Mesenchymal stem cell (in vitro differentiated cells and primary cell): ENCODE results near the gene EPHB4.
A peak's percentile ranks its signal among the peaks of the same experiment; 100 is the strongest.

Experiments used
- DNase-seq: peaks from one replicate; pipeline ENCODE4 v3.0.0-alpha.2; 2013
- H2AFZ ChIP-seq: one replicate; pipeline ENCODE4 v1.6.1; 2013; ENCODE audit warnings: low read depth, mild to moderate bottlenecking, control low read depth, inconsistent platforms, low read length, moderate library complexity
- H2AK5ac ChIP-seq: 2 replicates; pipeline ENCODE4 v1.6.1; 2013; ENCODE audit warnings: low read length, moderate library complexity, mild to moderate bottlenecking, inconsistent platforms; ENCODE audit not compliant: severe bottlenecking
- H2BK120ac ChIP-seq: one replicate; pipeline ENCODE4 v1.6.1; 2013; ENCODE audit warnings: low read depth, mild to moderate bottlenecking, inconsistent platforms, low read length, moderate library complexity
- H2BK12ac ChIP-seq, 2 experiments: one replicate each; pipeline ENCODE4 v1.6.1; 2013; ENCODE audit warnings: inconsistent platforms in 2 of 2, low read length in 2 of 2, mild to moderate bottlenecking in 2 of 2, moderate library complexity in 2 of 2, control low read depth in 1 of 2
- H2BK15ac ChIP-seq: one replicate; pipeline ENCODE4 v1.6.1; 2013; ENCODE audit warnings: mild to moderate bottlenecking, low read depth, inconsistent platforms; ENCODE audit not compliant: poor library complexity, severe bottlenecking
- H2BK5ac ChIP-seq: 2 replicates; pipeline ENCODE4 v1.6.1; 2013; ENCODE audit warnings: low read depth, mild to moderate bottlenecking, low read length, control low read depth, inconsistent platforms; ENCODE audit not compliant: poor library complexity, severe bottlenecking
- H3K14ac ChIP-seq, 2 experiments: one replicate each; pipeline ENCODE4 v1.6.1; 2013; ENCODE audit warnings: inconsistent platforms in 2 of 2, low read length in 2 of 2, control low read depth in 1 of 2, mild to moderate bottlenecking in 1 of 2, moderate library complexity in 1 of 2
- H3K18ac ChIP-seq, 2 experiments: one replicate each; pipeline ENCODE4 v1.6.1; 2013; ENCODE audit warnings: inconsistent platforms in 2 of 2, low read length in 2 of 2, control low read depth in 1 of 2, low read depth in 1 of 2, mild to moderate bottlenecking in 1 of 2
- H3K23ac ChIP-seq, 2 experiments: one replicate each; pipeline ENCODE4 v1.6.1; 2013; ENCODE audit warnings: inconsistent platforms in 2 of 2, low read length in 2 of 2, mild to moderate bottlenecking in 2 of 2, moderate library complexity in 2 of 2, control low read depth in 1 of 2
- H3K27ac ChIP-seq: 2 replicates; pipeline ENCODE4 v1.5.1; 2013; ENCODE audit warnings: mild to moderate bottlenecking, moderate library complexity, low read length, control low read depth, inconsistent platforms; ENCODE audit not compliant: poor library complexity, severe bottlenecking
- H3K27me3 ChIP-seq, 2 experiments: 2 replicates each; pipeline versions ENCODE4 v1.6.1 to v1.7.0; 2013; ENCODE audit warnings: low read length in 2 of 2, mild to moderate bottlenecking in 2 of 2, moderate library complexity in 2 of 2, control low read depth in 1 of 2, inconsistent platforms in 1 of 2; ENCODE audit not compliant: control insufficient read depth in 1 of 2, insufficient read depth in 1 of 2
- H3K36me3 ChIP-seq, 2 experiments: 2 replicates each; pipeline versions ENCODE4 v1.6.1 to v1.7.0; 2013; ENCODE audit warnings: low read length in 2 of 2, control low read depth in 1 of 2, inconsistent platforms in 1 of 2, low read depth in 1 of 2, mild to moderate bottlenecking in 1 of 2; ENCODE audit not compliant: insufficient read depth in 2 of 2, control insufficient read depth in 1 of 2
- H3K4ac ChIP-seq, 2 experiments: one replicate each; pipeline ENCODE4 v1.6.1; 2013; ENCODE audit warnings: inconsistent platforms in 2 of 2, low read length in 2 of 2, mild to moderate bottlenecking in 2 of 2, moderate library complexity in 2 of 2, control low read depth in 1 of 2, low read depth in 1 of 2
- H3K4me1 ChIP-seq: 2 replicates; pipeline ENCODE4 v1.6.1; 2013; ENCODE audit warnings: low read depth, low read length, control low read depth; ENCODE audit not compliant: control insufficient read depth, insufficient read depth
- H3K4me2 ChIP-seq: 2 replicates; pipeline ENCODE4 v1.6.1; 2013; ENCODE audit warnings: low read length, mild to moderate bottlenecking, inconsistent platforms; ENCODE audit not compliant: poor library complexity, severe bottlenecking
- H3K4me3 ChIP-seq, 2 experiments: 2 replicates each; pipeline versions ENCODE4 v1.5.1 to v1.7.0; 2013; ENCODE audit warnings: low read length in 2 of 2, mild to moderate bottlenecking in 2 of 2, control low read depth in 1 of 2, low read depth in 1 of 2; ENCODE audit not compliant: insufficient read depth in 1 of 2
- H3K79me1 ChIP-seq: replicated peaks from 2 replicates; pipeline ENCODE4 v1.6.1; 2013; ENCODE audit warnings: mild to moderate bottlenecking, control low read depth, low read length, inconsistent platforms; ENCODE audit not compliant: poor library complexity, severe bottlenecking
- H3K9ac ChIP-seq: 2 replicates; pipeline ENCODE4 v1.7.0; 2013; ENCODE audit warnings: mild to moderate bottlenecking, low read length, moderate library complexity
- H3K9me3 ChIP-seq: 2 replicates; pipeline ENCODE4 v1.7.0; 2013; ENCODE audit warnings: mild to moderate bottlenecking, low read length; ENCODE audit not compliant: control insufficient read depth
- H4K8ac ChIP-seq: one replicate; pipeline ENCODE4 v1.6.1; 2013; ENCODE audit warnings: inconsistent platforms, mild to moderate bottlenecking, low read length, moderate library complexity
- H4K91ac ChIP-seq: one replicate; pipeline ENCODE4 v1.6.1; 2013; ENCODE audit warnings: mild to moderate bottlenecking, low read length, inconsistent platforms
- WGBS: methylation state at CpG from one replicate; pipeline ENCODE4 v1.1.7; 2013; ENCODE audit warnings: mixed read lengths; 5-methylcytosine and 5-hydroxymethylcytosine counted together

The EPHB4 gene

GRCh38 chr7:100794741-100795140, 32.6 kb downstream of the EPHB4 start:
- Histone ChIP-seq H3K79me1 (no peaks in the 10 kb centered on the region), H3K14ac (no peak overlapping the region), H2AFZ (no peak overlapping the region), H2BK15ac (peak overlapping the region; percentile 77), H4K8ac (peak overlapping the region; percentile 90), H3K9me3 (no peaks in the 10 kb centered on the region), H3K36me3 (no peaks in the 10 kb centered on the region), H3K27ac (no peak overlapping the region), H3K23ac (no peak overlapping the region), H3K4me3 (no peak overlapping the region), H2BK5ac (no peak overlapping the region), H2BK120ac (peak overlapping the region; percentile 52), H3K4ac (no peak overlapping the region), H3K4me2 (no peak overlapping the region), H3K27me3 (peaks cover 0 to 44% of the 10 kb centered on the region in 2 experiments), H3K4me1 (peaks cover 22% of the 10 kb centered on the region), H4K91ac (peak overlapping the region; percentile 87), H2BK12ac (peak overlapping the region in 1 of 2 experiments; percentile 33), H3K18ac (peak overlapping the region; percentile 18 to 76), H3K9ac (no peak overlapping the region), H2AK5ac (no peak overlapping the region)
- 47% methylated on average over 3 of the region's 3 CpGs for WGBS
- no peak for DNase-seq

GRCh38 chr7:100793806-100794660, 33.3 kb downstream of the EPHB4 start:
- Histone ChIP-seq H2BK12ac (no peak overlapping the region), H3K9ac (no peak overlapping the region), H3K79me1 (no peaks in the 10 kb centered on the region)

GRCh38 chr7:100791881-100792666, 35.2 kb downstream of the EPHB4 start:
- 90% methylated on average over 26 of the region's 26 CpGs for WGBS
- Histone ChIP-seq H3K4ac (no peak overlapping the region), H2AK5ac (no peak overlapping the region), H3K18ac (no peak overlapping the region), H3K4me3 (no peak overlapping the region), H3K4me1 (peaks cover 20% of the 10 kb centered on the region), H2BK12ac (no peak overlapping the region), H3K27me3 (peaks cover 0 to 53% of the 10 kb centered on the region in 2 experiments), H4K8ac (no peak overlapping the region), H3K9ac (no peak overlapping the region), H3K4me2 (no peak overlapping the region), H4K91ac (no peak overlapping the region), H3K23ac (no peak overlapping the region), H3K27ac (no peak overlapping the region), H2BK120ac (no peak overlapping the region), H3K14ac (no peak overlapping the region), H3K36me3 (no peaks in the 10 kb centered on the region), H3K9me3 (no peaks in the 10 kb centered on the region), H2BK15ac (no peak overlapping the region), H2BK5ac (no peak overlapping the region), H3K79me1 (no peaks in the 10 kb centered on the region), H2AFZ (no peak overlapping the region)
- DNase-seq = no peak

More at GRCh38 chr7:100793806-100794660, 33.3 kb downstream of the EPHB4 start:
- Histone ChIP-seq H2AFZ (no peak overlapping the region), H3K4me3 (no peak overlapping the region), H2AK5ac (no peak overlapping the region), H3K27me3 (peaks cover 0 to 48% of the 10 kb centered on the region in 2 experiments), H3K9me3 (no peaks in the 10 kb centered on the region), H4K91ac (no peak overlapping the region), H3K4ac (no peak overlapping the region), H3K23ac (no peak overlapping the region), H3K14ac (peak overlapping the region in 1 of 2 experiments; percentile 26), H3K27ac (no peak overlapping the region), H2BK5ac (no peak overlapping the region), H2BK120ac (no peak overlapping the region), H2BK15ac (no peak overlapping the region), H3K18ac (no peak overlapping the region), H4K8ac (no peak overlapping the region), H3K4me1 (peaks cover 20% of the 10 kb centered on the region), H3K4me2 (no peak overlapping the region), H3K36me3 (no peaks in the 10 kb centered on the region)
- 69% methylated on average over 17 of the region's 18 CpGs for WGBS
- peak; percentile 49 for DNase-seq

- peaks cover 11% of the 10 kb centered on the region for H3K4me1 ChIP-seq
- no peaks in the 10 kb centered on the region for H3K9me3 ChIP-seq
- no peak overlapping the region for H2AK5ac ChIP-seq
- no peak overlapping the region for H3K23ac ChIP-seq
- no peak overlapping the region for H3K4me3 ChIP-seq
- H3K14ac ChIP-seq = no peak overlapping the region
- H4K91ac ChIP-seq = no peak overlapping the region
- H2BK5ac ChIP-seq = no peak overlapping the region
- H2AFZ ChIP-seq = no peak overlapping the region
- no peak overlapping the region for H2BK15ac ChIP-seq
- H3K9ac ChIP-seq = no peak overlapping the region
- no peak overlapping the region for H3K4me2 ChIP-seq
- H4K8ac ChIP-seq = no peak overlapping the region
- no peaks in the 10 kb centered on the region for H3K36me3 ChIP-seq
- peaks cover 4 to 53% of the 10 kb centered on the region in 2 experiments for H3K27me3 ChIP-seq
- no peaks in the 10 kb centered on the region for H3K79me1 ChIP-seq
- H2BK12ac ChIP-seq = no peak overlapping the region
- H3K27ac ChIP-seq = no peak overlapping the region
- no peak for DNase-seq
- no peak overlapping the region for H2BK120ac ChIP-seq
- H3K18ac ChIP-seq = no peak overlapping the region
- 61% methylated on average over 9 of the region's 9 CpGs for WGBS
- no peak overlapping the region for H3K4ac ChIP-seq
These were observed 38.3 kb downstream of the EPHB4 start for GRCh38 chr7:100789055-100789454.
